ENCODE measurements around the gene SCNN1A.

- TF ChIP-seq CTCF (IDR thresholded peaks at IDR 0.05) (no peak), POLR2A (IDR thresholded peaks at IDR 0.05) (no peak)
These were observed 69.2 kb downstream of the SCNN1A start for GRCh38 chr12:6306151-6306550.

Data from adrenal gland (tissue), 5 donors.